Smooth muscle cell (in vitro differentiated cells): ENCODE results near the gene GUCY1B1. TPM values are rescaled to one million over a fixed set of nuclear protein-coding genes. Genes with fewer than 3 reads are reported as not detected.

Source experiments
- DNase-seq: peaks from one replicate; lab custom pipeline; 2025; ENCODE audit not compliant: unreplicated experiment; lab: John Stamatoyannopoulos, UW
- H2AFZ ChIP-seq: fragments of 200-600 bp; sonication (generic); 2 replicates; pipeline ENCODE4 v1.6.0; 2016; ENCODE audit warnings: antibody characterized with exemption, low read depth, mild to moderate bottlenecking
- H3F3A ChIP-seq: fragments of 200-600 bp; sonication (generic); 2 replicates; pipeline ENCODE4 v1.6.0; 2017; ENCODE audit warnings: antibody characterized with exemption, low read depth
- H3K27ac ChIP-seq: fragments of 200-600 bp; sonication (generic); 2 replicates; pipeline ENCODE4 v1.5.1; 2016; ENCODE audit warnings: low read depth, mild to moderate bottlenecking
- H3K27me3 ChIP-seq: fragments of 200-600 bp; sonication (generic); 2 replicates; pipeline ENCODE4 v1.6.1; 2016; ENCODE audit warnings: low read depth, mild to moderate bottlenecking
- H3K36me3 ChIP-seq: fragments of 200-600 bp; sonication (generic); 2 replicates; pipeline ENCODE4 v1.5.1; 2016; ENCODE audit warnings: low read depth
- H3K4me1 ChIP-seq: fragments of 200-600 bp; sonication (generic); 2 replicates; pipeline ENCODE4 v1.5.1; 2016; ENCODE audit warnings: low read depth
- H3K4me2 ChIP-seq: fragments of 200-600 bp; sonication (generic); 2 replicates; pipeline ENCODE4 v1.6.0; 2016; ENCODE audit warnings: mild to moderate bottlenecking
- H3K4me3 ChIP-seq: fragments of 200-600 bp; sonication (generic); 2 replicates; pipeline ENCODE4 v1.5.1; 2016; ENCODE audit warnings: mild to moderate bottlenecking
- H3K79me2 ChIP-seq: fragments of 200-600 bp; sonication (generic); 2 replicates; pipeline ENCODE4 v1.6.0; 2016; ENCODE audit warnings: low read depth, mild to moderate bottlenecking
- H3K9ac ChIP-seq: fragments of 200-600 bp; sonication (generic); 2 replicates; pipeline ENCODE4 v1.6.0; 2016; ENCODE audit warnings: low read depth
- H3K9me3 ChIP-seq: fragments of 200-600 bp; sonication (generic); replicated peaks from 2 replicates; pipeline ENCODE4 v1.5.1; 2016; ENCODE audit warnings: low read depth
- H4K20me1 ChIP-seq: fragments of 200-600 bp; sonication (generic); 2 replicates; pipeline ENCODE4 v1.6.0; 2016; ENCODE audit warnings: low read depth
- WGBS: methylation state at CpG from one replicate; pipeline ENCODE4 v1.1.7; 2016; ENCODE audit warnings: low lambda C conversion rate; 5-methylcytosine and 5-hydroxymethylcytosine counted together
- polyA plus RNA-seq: library from polyadenylated mRNA; unstranded; fragments of >200 nt; fragmentation: Nextera tagmentation; extraction: Ambion mirVana; gene quantifications from 2 replicates; pipeline ENCODE4 v1.2.1, GENCODE V29; 2016
- total RNA-seq: library from RNA; depleted of rRNA; stranded (reverse); fragments of >200 nt; gene quantifications from 2 replicates; pipeline ENCODE4 v1.2.3, GENCODE V29; 2014
- TF ChIP-seq, protein P1 (sequence below): fragments of 200-600 bp; sonication (generic); IDR thresholded peaks from 2 replicates; pipeline ENCODE4 v1.5.1; 2017; ENCODE audit warnings: borderline replicate concordance, mild to moderate bottlenecking, antibody characterized with exemption; ENCODE audit not compliant: insufficient read depth, poor library complexity, severe bottlenecking

GUCY1B1 gene
- total and polyA plus RNA-seq, 2 experiments from 2014 or later = 26.7 to 32.2 TPM

DNA sequence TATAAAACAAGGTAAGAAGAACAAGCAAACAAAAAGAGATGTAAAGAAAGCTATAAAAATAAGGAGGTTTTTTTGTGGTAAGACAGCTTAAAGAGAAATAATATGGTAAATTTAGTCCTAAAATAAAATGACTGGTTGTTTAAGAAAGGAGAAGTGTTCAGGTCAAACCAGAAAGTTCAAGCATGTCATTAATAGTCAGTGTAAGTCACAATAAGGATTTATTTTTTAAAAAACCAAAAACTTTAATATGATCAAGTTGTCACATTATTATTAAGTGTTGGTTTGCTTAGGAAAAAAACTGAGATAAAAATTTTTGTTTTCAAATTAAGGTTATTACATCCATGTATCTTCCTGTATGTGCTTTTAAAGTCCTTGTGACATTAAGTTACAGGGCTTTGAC is 88.1 kb downstream of the GUCY1B1 start:
- Histone ChIP-seq H3K9ac (no peak overlapping the region), H3K27ac (no peak overlapping the region), H3F3A (no peaks in the 10 kb centered on the region), H3K79me2 (no peaks in the 10 kb centered on the region), H4K20me1 (no peaks in the 10 kb centered on the region), H2AFZ (no peak overlapping the region), H3K4me1 (no peaks in the 10 kb centered on the region), H3K36me3 (peaks cover 3% of the 10 kb centered on the region), H3K27me3 (no peaks in the 10 kb centered on the region), H3K4me2 (no peak overlapping the region), H3K4me3 (no peak overlapping the region), H3K9me3 (no peaks in the 10 kb centered on the region)
- DNase-seq = no peak
- TF ChIP-seq, protein P1, sequence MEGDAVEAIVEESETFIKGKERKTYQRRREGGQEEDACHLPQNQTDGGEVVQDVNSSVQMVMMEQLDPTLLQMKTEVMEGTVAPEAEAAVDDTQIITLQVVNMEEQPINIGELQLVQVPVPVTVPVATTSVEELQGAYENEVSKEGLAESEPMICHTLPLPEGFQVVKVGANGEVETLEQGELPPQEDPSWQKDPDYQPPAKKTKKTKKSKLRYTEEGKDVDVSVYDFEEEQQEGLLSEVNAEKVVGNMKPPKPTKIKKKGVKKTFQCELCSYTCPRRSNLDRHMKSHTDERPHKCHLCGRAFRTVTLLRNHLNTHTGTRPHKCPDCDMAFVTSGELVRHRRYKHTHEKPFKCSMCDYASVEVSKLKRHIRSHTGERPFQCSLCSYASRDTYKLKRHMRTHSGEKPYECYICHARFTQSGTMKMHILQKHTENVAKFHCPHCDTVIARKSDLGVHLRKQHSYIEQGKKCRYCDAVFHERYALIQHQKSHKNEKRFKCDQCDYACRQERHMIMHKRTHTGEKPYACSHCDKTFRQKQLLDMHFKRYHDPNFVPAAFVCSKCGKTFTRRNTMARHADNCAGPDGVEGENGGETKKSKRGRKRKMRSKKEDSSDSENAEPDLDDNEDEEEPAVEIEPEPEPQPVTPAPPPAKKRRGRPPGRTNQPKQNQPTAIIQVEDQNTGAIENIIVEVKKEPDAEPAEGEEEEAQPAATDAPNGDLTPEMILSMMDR = no peak

DNA sequence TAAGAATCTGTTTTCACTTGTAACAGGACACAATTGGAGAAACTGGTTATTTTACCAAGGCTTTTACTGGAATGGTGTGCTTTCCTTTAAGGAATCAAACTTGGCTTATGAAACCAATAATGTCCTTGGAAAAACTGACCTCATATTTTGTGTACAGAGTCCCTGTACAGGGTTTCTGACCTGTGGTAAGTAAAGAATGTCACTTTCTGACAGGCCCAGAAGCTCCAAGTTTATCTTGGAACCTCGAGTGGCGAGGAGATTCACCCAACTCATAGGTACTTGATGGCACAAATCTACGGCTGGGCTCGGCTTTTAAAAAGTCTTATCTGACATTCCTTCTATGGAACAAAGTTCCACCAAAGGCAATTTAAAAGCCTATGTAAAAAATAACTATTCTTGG is 90.2 kb downstream of the GUCY1B1 start:
- H3K9me3 ChIP-seq = no peaks in the 10 kb centered on the region

DNA sequence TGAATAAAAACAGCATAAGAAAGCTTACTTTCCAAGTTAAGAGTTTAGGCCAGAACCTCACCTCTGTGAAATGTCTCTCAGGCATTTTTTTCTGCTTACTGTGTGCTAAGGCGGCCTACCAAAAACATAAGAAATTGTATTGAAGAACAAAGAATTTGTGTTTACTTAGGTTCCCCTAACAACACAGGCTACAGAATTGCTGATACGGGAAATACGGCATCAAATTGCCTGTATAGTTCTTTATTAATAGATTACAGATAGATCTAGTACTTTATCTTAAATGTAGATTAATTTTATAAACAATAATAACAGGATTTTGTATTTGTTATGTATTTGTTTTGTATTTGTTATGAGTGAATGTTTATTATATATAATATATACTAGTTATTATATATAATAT is 94.4 kb downstream of the GUCY1B1 start:
- Histone ChIP-seq H3K9ac (no peak overlapping the region), H3F3A (peaks cover 5% of the 10 kb centered on the region), H3K4me3 (no peak overlapping the region), H3K27ac (no peak overlapping the region), H4K20me1 (no peaks in the 10 kb centered on the region), H3K79me2 (no peaks in the 10 kb centered on the region), H2AFZ (no peak overlapping the region), H3K9me3 (no peaks in the 10 kb centered on the region), H3K36me3 (no peaks in the 10 kb centered on the region), H3K4me1 (peaks cover 27% of the 10 kb centered on the region), H3K27me3 (no peaks in the 10 kb centered on the region), H3K4me2 (no peak overlapping the region)
- DNase-seq = no peak
- 97% methylated on average over 3 of the region's 3 CpGs for WGBS
- TF ChIP-seq, protein P1 = no peak

More for the DNA sequence above, 90.2 kb downstream of the GUCY1B1 start:
- Histone ChIP-seq H3K36me3 (peaks cover 3% of the 10 kb centered on the region), H2AFZ (no peak overlapping the region), H3K4me2 (no peak overlapping the region), H4K20me1 (no peaks in the 10 kb centered on the region), H3K79me2 (no peaks in the 10 kb centered on the region), H3F3A (no peaks in the 10 kb centered on the region), H3K27ac (no peak overlapping the region), H3K4me3 (no peak overlapping the region), H3K4me1 (peaks cover 6% of the 10 kb centered on the region), H3K9ac (no peak overlapping the region), H3K27me3 (no peaks in the 10 kb centered on the region)
- TF ChIP-seq, protein P1 = no peak
- WGBS = 91% methylated on average over 4 of the region's 4 CpGs
- no peak for DNase-seq

DNA sequence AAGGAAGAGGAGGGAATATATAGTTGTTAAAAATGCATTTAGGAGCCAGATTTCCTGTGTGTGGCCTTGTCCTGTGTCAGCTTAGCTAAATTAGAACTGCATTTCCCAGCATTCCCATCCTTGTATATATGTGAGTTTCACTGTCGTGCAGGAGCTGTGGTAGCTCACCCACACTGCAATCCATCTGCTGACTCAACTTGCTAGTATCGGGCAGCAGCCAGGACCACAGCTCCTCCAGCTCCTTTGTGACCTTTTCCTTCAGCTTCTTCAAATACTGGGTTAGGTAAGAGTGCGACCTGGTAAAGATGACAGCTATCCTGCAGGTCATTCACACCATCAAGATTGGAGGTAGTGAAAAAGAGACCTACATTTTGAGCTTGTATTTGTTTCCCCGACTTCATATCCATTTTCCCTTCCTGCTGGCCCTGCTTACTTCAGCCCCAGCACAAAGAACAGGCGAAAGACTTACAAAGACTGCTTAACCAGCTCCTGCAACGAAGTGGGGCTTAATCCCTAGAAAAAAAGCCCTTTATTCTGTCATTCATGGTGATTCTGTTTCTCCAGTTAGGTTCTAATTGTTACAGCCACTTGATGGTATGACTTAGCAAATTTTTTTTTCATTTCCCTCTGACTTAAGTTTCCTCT is 95.9 kb downstream of the GUCY1B1 start:
- no peaks in the 10 kb centered on the region for H3K9me3 ChIP-seq
- peak overlapping the region; percentile 34 for H3K9ac ChIP-seq
- H4K20me1 ChIP-seq = no peaks in the 10 kb centered on the region
- TF ChIP-seq, protein P1 = no peak
- peaks cover 27% of the 10 kb centered on the region for H3K4me1 ChIP-seq
- H3K27me3 ChIP-seq = no peaks in the 10 kb centered on the region
- H3K4me2 ChIP-seq = peak overlapping the region; percentile 81
- peaks cover 5% of the 10 kb centered on the region for H3F3A ChIP-seq
- H3K36me3 ChIP-seq = no peaks in the 10 kb centered on the region
- H3K79me2 ChIP-seq = no peaks in the 10 kb centered on the region
- H2AFZ ChIP-seq = peak overlapping the region; percentile 87
- DNase-seq = no peak
- H3K4me3 ChIP-seq = peak overlapping the region; percentile 27
- WGBS = 42% methylated on average over 6 of the region's 6 CpGs
- H3K27ac ChIP-seq = peak overlapping the region; percentile 69
